Measurements from ENCODE around the gene ALS2.

DNA sequence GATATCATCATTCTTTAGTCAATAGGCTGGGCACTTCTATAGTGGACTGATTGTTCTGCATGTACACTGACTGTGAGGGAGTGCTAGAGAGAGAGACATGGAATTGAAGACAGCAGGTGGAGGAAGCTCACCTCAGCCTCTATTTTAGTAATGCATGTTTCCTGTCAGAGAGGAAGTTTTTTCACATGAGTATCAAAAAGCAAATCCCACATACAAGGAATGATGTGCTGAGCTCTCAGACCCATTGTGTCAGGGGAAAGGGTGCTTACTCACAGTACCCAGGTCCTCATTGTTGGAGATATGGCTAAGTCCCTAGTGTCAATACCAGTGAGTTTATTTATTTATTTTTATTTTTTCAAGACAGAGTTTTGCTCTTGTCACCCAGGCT is 15.7 kb upstream of the ALS2 start:
- TF ChIP-seq GATA2 (IDR thresholded peaks at IDR 0.05; ENCODE audit: low read depth, low read length) (no peak), GATA3 (IDR thresholded peaks at IDR 0.05; ENCODE audit: low read depth, low read length) (no peak)
